HUES64 (cell line): ENCODE data around the gene VOPP1.

Experiments
- H3K27ac ChIP-seq: 2 replicates; pipeline ENCODE4 v1.7.0; 2013; ENCODE audit warnings: low read depth, low read length, inconsistent platforms
- H3K27me3 ChIP-seq: 2 replicates; pipeline ENCODE4 v1.6.1; 2013; ENCODE audit warnings: mild to moderate bottlenecking, low read length; ENCODE audit not compliant: insufficient read depth
- H3K36me3 ChIP-seq: 2 replicates; pipeline ENCODE4 v1.6.1; 2013; ENCODE audit warnings: mild to moderate bottlenecking, low read length; ENCODE audit not compliant: insufficient read depth
- H3K4me1 ChIP-seq: 2 replicates; pipeline ENCODE4 v1.6.1; 2013; ENCODE audit warnings: mild to moderate bottlenecking, low read length, moderate library complexity; ENCODE audit not compliant: insufficient read depth
- H3K4me3 ChIP-seq: 2 replicates; pipeline ENCODE4 v1.5.1; 2013; ENCODE audit warnings: mild to moderate bottlenecking, low read length, moderate library complexity
- H3K9ac ChIP-seq: 2 replicates; pipeline ENCODE4 v1.6.1; 2013; ENCODE audit warnings: mild to moderate bottlenecking, low read depth, low read length
- H3K9me3 ChIP-seq: 2 replicates; pipeline ENCODE4 v1.6.1; 2013; ENCODE audit warnings: low read depth, low read length; ENCODE audit not compliant: insufficient read depth
- WGBS: fragments of 150-250, 120-280 bp; methylation state at CpG from one replicate; pipeline ENCODE4 v1.1.7; 2013; ENCODE audit warnings: missing lambda C conversion rate; 5-methylcytosine and 5-hydroxymethylcytosine counted together

Gene VOPP1

DNA sequence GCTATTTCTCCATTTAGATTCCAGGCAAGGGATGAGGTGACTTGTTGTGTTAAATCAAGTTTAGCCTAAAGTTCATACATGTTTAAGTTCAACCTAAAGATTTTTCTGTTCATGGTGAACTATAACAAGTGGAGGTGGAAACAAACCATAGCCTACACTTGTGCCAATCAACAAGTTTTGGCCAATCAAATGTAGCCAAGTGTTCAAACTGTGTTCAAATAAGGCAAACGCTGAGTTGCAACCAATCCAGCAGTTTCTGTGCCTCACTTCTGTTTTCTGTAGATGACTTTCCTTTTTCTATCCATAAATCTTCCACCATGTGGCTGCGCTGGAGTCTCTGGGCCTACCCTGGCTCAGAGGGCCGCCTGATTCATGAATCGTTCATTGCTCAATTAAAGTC, 4.5 kb upstream of the VOPP1 start:
- Histone ChIP-seq H3K4me1 (peaks cover 13% of the 10 kb centered on the region; the same call in 1 of the 2 replicates), H3K36me3 (no peaks in the 10 kb centered on the region), H3K27ac (no peak overlapping the region), H3K27me3 (peaks cover 23% of the 10 kb centered on the region; the same call in 1 of the 2 replicates), H3K4me3 (no peak overlapping the region), H3K9ac (no peak overlapping the region), H3K9me3 (no peaks in the 10 kb centered on the region)
- 90% methylated on average over 3 of the region's 4 CpGs for WGBS

DNA sequence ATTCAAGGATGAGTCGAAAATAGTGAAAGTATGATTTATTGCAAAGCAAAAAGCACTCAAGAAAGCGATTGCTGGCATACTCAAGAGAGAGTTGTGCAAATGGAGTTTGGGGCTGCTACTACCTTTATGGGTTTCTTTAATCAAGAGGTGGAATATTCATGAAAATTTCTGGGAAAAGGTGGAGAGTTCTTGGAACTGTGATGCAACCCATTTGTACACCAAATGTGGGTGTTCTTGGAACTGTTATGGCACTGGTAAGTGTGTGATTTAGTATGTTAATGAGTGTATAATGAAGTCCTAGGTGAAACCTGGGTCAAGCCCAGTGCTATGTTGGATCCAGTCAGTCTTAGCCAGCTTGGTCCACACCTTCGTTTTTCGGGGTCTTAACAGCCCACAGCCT, 3.4 kb upstream of the VOPP1 start:
- Histone ChIP-seq H3K36me3 (no peaks in the 10 kb centered on the region), H3K9ac (no peak overlapping the region), H3K27me3 (peaks cover 23% of the 10 kb centered on the region; the same call in 1 of the 2 replicates), H3K4me1 (peaks cover 17% of the 10 kb centered on the region; the same call in 1 of the 2 replicates), H3K9me3 (no peaks in the 10 kb centered on the region), H3K4me3 (no peak overlapping the region), H3K27ac (no peak overlapping the region)
- WGBS = 95% methylated on average over 4 of the region's 4 CpGs

GRCh38 chr7:55575098-55575497, 2.8 kb upstream of the VOPP1 start:
- Histone ChIP-seq H3K36me3 (no peaks in the 10 kb centered on the region), H3K4me3 (no peak overlapping the region), H3K27me3 (peaks cover 23% of the 10 kb centered on the region; the same call in 1 of the 2 replicates), H3K9ac (no peak overlapping the region), H3K27ac (no peak overlapping the region), H3K4me1 (peaks cover 22% of the 10 kb centered on the region), H3K9me3 (no peaks in the 10 kb centered on the region)
- WGBS = 91% methylated on average over 9 of the region's 9 CpGs

DNA sequence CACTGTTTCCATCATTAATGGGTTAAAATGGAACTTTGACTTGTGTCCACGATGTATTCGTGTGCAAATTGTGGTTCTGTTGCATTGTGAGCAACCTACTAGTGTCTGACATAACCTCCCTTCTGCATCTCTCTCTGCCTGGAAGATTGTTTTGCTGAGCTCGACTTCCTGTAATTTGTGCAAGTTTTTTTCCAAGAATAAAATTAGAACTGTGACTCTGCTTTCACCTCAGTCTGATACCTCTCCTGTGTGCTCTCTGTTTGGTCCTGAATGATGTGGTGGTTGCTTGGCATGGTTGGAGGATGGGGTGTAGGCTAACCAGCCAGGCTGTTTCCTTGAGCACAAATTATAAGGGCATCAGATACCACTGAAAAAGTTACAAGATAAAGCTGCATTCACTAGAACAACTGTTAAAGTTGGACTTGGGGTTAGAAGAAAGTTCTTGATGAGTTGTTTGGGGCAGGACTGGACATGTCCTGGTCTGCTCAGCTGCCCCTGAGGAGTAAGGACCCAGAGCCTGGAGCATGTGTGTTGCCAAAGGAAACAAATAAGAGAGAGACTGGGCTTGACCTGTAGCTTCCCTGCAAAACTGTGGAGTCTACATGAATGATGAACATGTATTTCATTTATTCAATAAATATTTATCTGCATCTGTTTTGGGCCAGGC, 1.9 kb upstream of the VOPP1 start:
- Histone ChIP-seq H3K27ac (no peak overlapping the region), H3K36me3 (no peaks in the 10 kb centered on the region)

DNA sequence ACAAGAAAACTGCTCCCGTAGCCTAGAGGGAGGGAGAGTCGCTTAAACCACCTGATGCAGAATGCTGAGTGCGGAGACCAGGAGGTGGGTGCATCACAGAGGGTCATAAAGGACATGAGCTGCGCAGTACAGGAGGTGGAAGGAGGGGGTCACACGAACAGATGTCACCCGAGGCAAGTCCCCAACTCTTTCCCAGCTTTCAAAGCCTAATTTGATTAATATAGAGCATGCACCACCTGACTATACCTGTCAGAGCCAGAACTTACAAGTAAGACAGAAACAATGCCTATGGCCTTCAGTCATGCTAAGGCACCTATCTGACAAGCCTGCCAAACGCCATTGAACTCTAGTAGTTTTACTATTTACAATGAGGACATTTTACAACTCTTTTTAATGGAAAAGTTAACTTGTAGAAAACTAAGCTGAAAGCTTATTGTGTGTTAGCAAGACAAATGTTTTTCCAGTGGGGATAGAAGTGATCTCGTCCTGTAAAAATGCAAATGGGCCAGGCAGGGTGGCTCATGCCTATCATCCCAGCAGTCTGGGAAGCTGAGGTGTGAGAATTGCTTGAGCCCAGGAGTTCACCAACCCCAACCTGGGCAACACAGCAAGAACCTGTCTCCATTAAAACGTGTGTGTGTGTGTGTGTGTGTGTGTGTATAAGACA, 1.1 kb upstream of the VOPP1 start:
- H3K9me3 ChIP-seq = no peaks in the 10 kb centered on the region
- H3K4me3 ChIP-seq = peak overlapping the region; percentile 90
- H3K36me3 ChIP-seq = no peaks in the 10 kb centered on the region
- H3K27ac ChIP-seq = no peak overlapping the region
- 10% methylated on average over 8 of the region's 9 CpGs for WGBS
- peaks cover 23% of the 10 kb centered on the region; the same call in 1 of the 2 replicates for H3K27me3 ChIP-seq
- peaks cover 39% of the 10 kb centered on the region for H3K4me1 ChIP-seq
- H3K9ac ChIP-seq = no peak overlapping the region

More for the DNA sequence above, 1.9 kb upstream of the VOPP1 start:
- Histone ChIP-seq H3K4me1 (peaks cover 31% of the 10 kb centered on the region), H3K27me3 (peaks cover 23% of the 10 kb centered on the region; the same call in 1 of the 2 replicates), H3K4me3 (no peak overlapping the region), H3K9me3 (no peaks in the 10 kb centered on the region), H3K9ac (no peak overlapping the region)
- WGBS = 59% methylated on average over 3 of the region's 3 CpGs

DNA sequence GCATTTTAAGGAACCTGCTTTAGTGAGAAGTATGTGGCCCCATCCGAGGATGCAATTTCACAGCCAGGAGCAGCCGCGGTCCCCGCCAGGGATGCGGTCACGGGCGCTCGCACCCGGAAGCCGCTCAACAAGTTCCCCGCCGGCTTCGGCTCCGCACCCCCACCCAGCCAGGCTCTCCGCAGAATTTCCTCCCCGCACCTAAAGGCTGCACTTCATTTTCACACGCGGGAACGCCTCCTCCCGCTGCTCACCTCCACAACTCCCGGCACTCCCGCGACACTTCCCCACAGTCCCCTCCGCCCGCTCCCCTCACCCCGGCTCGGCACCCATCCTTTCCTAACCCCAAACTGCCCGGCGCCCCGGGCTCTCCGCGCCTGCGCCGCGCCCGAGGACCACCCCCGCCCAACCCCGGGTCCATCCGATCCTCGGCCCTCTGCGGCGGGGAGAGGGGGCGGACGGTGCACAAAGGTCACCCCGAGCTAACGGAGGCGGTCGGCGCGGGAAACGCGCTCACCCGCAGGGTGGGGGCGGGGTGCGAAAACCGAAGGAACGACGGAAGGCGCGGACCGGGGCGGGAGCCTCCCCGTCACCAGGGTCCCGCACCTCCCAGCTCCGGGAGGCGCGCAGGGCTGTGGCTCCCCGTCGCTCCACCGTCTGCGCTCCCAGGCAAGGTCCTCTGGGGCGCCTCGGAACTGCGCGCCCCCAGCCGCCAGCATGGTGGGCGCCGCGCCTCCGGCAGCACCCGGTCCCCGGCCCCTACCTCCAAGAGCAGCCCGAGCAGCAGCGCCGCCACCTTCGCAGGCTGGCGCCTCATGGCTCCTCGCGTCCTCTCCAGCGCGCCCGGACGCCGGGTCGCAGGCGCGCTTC, 558 bp downstream of the VOPP1 start:
- Histone ChIP-seq H3K4me3 (peak overlapping the region; percentile 90), H3K27ac (peak overlapping the region; percentile 79), H3K4me1 (peaks cover 46% of the 10 kb centered on the region), H3K9ac (peak overlapping the region; percentile 88), H3K9me3 (no peaks in the 10 kb centered on the region), H3K36me3 (no peaks in the 10 kb centered on the region), H3K27me3 (peaks cover 23% of the 10 kb centered on the region; the same call in 1 of the 2 replicates)
- under 1% methylated on average over 87 of the region's 97 CpGs for WGBS

DNA sequence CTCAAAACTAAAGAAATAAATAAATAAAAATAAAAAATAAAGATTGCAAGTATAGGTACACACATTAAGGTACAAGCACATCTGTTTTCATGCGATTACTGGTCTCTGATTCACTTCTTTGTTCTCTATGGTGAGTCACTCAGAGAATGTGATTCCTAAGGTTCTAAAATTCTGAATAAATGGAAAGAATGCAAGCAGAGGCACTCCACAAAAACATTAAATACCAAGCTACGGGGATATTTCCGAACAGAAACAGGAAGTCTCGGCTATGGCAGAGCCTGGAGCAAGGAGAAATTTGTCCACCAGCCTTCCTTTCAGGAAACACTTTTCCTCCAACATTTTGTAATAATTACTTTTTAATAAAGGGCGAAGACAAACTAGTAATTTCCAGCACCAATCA, 1.4 kb downstream of the VOPP1 start:
- Histone ChIP-seq H3K9me3 (no peaks in the 10 kb centered on the region), H3K9ac (peak overlapping the region; percentile 88), H3K4me1 (peaks cover 53% of the 10 kb centered on the region), H3K27me3 (peaks cover 23% of the 10 kb centered on the region; the same call in 1 of the 2 replicates), H3K36me3 (no peaks in the 10 kb centered on the region), H3K27ac (peak overlapping the region; percentile 79), H3K4me3 (peak overlapping the region; percentile 90)
- WGBS = 13% methylated on average over 5 of the region's 5 CpGs

GRCh38 chr7:55570218-55570873, 2.0 kb downstream of the VOPP1 start:
- Histone ChIP-seq H3K27me3 (peaks cover 21% of the 10 kb centered on the region; the same call in 1 of the 2 replicates), H3K9ac (peak overlapping the region; percentile 8; the same call in 1 of the 2 replicates), H3K36me3 (no peaks in the 10 kb centered on the region), H3K27ac (0 out of 2 replicates have a peak overlapping the region, but pooled peaks have one; percentile 26), H3K9me3 (no peaks in the 10 kb centered on the region), H3K4me1 (peaks cover 56% of the 10 kb centered on the region), H3K4me3 (peak overlapping the region; percentile 90)
- WGBS = 68% methylated on average over 15 of the region's 18 CpGs

DNA sequence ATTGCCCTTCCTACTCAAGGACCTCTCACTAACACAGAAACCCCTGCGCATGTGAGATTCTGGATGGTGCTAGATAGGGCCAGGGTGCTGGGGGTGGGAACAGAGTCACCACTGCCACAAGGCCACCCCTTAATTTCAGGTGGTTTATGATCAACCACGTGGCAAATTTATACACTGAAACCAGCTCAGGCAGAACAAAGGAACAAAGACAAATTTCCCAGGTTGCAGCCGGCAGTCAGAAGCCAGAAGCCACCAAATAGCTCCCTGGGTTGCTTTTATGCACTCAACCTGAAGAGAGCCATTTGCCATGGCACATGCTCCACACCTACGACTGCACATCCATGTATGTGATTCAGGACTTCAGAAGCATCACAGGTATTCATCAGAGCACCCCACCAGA, 2.5 kb downstream of the VOPP1 start:
- 46% methylated on average over 4 of the region's 4 CpGs for WGBS
- Histone ChIP-seq H3K4me1 (peaks cover 60% of the 10 kb centered on the region), H3K4me3 (0 out of 2 replicates have a peak overlapping the region, but pooled peaks have one; percentile 33), H3K36me3 (no peaks in the 10 kb centered on the region), H3K9me3 (no peaks in the 10 kb centered on the region), H3K27ac (peak overlapping the region; percentile 29; the same call in 1 of the 2 replicates), H3K27me3 (peaks cover 20% of the 10 kb centered on the region; the same call in 1 of the 2 replicates), H3K9ac (peak overlapping the region; percentile 8; the same call in 1 of the 2 replicates)

DNA sequence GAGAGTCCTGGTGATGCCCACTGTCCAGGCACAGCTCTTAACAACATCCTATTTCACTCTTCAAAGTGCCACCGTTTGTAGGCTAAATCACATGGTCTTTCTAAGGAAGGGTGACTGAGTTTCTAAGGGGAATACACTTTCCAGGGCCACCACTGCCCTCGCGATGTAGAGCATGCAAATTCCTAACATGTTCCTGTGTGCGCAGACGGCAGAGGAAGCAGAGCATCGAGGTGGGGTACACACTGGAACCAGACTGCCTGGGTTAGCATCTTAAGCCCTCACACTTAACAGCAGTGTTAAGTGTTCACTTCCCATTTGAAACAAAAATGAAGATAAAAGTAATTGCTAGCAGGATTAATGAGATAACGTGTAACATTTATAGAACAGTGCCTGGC, 3.0 kb downstream of the VOPP1 start:
- H3K9ac ChIP-seq = no peak overlapping the region
- H3K4me3 ChIP-seq = no peak overlapping the region
- 66% methylated on average over 7 of the region's 7 CpGs for WGBS
- peaks cover 65% of the 10 kb centered on the region for H3K4me1 ChIP-seq
- peak overlapping the region; percentile 33; the same call in 1 of the 2 replicates for H3K27ac ChIP-seq
- no peaks in the 10 kb centered on the region for H3K36me3 ChIP-seq
- no peaks in the 10 kb centered on the region for H3K9me3 ChIP-seq
- peaks cover 17% of the 10 kb centered on the region; the same call in 1 of the 2 replicates for H3K27me3 ChIP-seq
